Bronchial epithelial cell (primary cell): ENCODE results near the gene KLK3. TPM values are rescaled to one million over a fixed set of nuclear protein-coding genes. Genes with fewer than 3 reads are reported as not detected.

ENCODE experiments used
- DNase-seq: peaks from one replicate; pipeline ENCODE4 v3.0.0-alpha.2; 2010; ENCODE audit warnings: low read depth
- FAIRE-seq: peaks from 2 replicates; lab custom pipeline; 2011; peaks lifted over from hg19 to GRCh38; lab: Jason Lieb, UNC
- H3K27me3 ChIP-seq: 2 replicates; pipeline ENCODE4 v1.5.1; 2011; ENCODE audit warnings: low read length; ENCODE audit not compliant: control insufficient read depth, insufficient read depth
- H3K36me3 ChIP-seq: 2 replicates; pipeline ENCODE4 v1.5.1; 2011; ENCODE audit warnings: low read length; ENCODE audit not compliant: control insufficient read depth, insufficient read depth
- H3K4me3 ChIP-seq: 2 replicates; pipeline ENCODE4 v1.5.1; 2011; ENCODE audit warnings: mild to moderate bottlenecking, low read depth, low read length, control low read depth
- total RNA-seq: library from RNA; depleted of rRNA; stranded (reverse); fragments of >200 nt; gene quantifications from 2 replicates; pipeline ENCODE4 v1.2.1, GENCODE V29; 2014
- TF ChIP-seq, protein P1 (sequence below): IDR thresholded peaks from 2 replicates; pipeline ENCODE4 v1.5.1; 2011; ENCODE audit warnings: mild to moderate bottlenecking, moderate library complexity, low read length, control low read depth, inconsistent platforms; ENCODE audit not compliant: insufficient read depth, severe bottlenecking

KLK3 gene
- total RNA-seq, 1 donor from 2014 or later: not detected

DNA sequence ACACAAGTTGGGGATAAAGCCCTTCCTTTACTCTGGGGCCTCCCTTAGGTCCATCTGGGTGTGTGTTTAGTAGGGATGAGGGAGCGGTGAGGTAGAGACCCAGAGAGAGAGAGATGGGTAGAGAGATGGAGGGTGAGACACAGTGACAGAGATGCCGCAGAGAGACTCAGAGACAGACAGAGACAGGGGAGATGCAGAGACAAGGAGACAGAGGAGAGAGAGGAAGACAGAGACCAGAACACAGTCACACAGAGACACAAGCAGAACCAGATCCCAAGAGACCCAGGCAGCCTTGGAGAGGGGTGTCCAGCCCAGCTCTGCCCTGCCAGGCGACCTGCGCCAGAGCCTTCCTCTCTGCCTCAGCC is 33.5 kb upstream of the KLK3 start:
- Histone ChIP-seq H3K27me3 (peaks cover 9% of the 10 kb centered on the region), H3K36me3 (no peaks in the 10 kb centered on the region), H3K4me3 (no peak overlapping the region)
- FAIRE-seq (no peak), DNase-seq (no peak)
- TF ChIP-seq, protein P1, sequence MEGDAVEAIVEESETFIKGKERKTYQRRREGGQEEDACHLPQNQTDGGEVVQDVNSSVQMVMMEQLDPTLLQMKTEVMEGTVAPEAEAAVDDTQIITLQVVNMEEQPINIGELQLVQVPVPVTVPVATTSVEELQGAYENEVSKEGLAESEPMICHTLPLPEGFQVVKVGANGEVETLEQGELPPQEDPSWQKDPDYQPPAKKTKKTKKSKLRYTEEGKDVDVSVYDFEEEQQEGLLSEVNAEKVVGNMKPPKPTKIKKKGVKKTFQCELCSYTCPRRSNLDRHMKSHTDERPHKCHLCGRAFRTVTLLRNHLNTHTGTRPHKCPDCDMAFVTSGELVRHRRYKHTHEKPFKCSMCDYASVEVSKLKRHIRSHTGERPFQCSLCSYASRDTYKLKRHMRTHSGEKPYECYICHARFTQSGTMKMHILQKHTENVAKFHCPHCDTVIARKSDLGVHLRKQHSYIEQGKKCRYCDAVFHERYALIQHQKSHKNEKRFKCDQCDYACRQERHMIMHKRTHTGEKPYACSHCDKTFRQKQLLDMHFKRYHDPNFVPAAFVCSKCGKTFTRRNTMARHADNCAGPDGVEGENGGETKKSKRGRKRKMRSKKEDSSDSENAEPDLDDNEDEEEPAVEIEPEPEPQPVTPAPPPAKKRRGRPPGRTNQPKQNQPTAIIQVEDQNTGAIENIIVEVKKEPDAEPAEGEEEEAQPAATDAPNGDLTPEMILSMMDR: no peak

DNA sequence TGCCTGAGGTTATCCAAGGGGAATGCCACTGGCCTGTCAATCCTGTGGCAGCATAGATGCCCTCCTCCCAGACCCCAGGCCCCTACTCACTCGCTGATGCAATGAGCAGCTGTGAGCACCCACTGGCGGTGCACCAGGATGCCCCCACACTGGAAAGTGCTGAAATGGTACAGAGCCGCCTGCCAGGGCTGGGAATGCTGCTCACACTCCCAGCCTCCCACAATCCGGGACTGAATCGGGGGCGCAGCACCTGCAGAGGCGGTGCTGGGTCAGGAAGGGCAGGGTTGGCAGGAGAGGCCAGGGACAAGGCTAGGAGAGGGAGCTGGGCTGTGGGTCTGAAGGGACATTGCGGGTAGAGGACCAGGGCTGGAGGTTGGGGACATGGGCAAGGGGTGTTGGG is 33.1 kb upstream of the KLK3 start:
- TF ChIP-seq, protein P1: no peak
- Histone ChIP-seq H3K36me3 (no peaks in the 10 kb centered on the region), H3K27me3 (peaks cover 9% of the 10 kb centered on the region), H3K4me3 (no peak overlapping the region)
- DNase-seq (no peak), FAIRE-seq (no peak)

DNA sequence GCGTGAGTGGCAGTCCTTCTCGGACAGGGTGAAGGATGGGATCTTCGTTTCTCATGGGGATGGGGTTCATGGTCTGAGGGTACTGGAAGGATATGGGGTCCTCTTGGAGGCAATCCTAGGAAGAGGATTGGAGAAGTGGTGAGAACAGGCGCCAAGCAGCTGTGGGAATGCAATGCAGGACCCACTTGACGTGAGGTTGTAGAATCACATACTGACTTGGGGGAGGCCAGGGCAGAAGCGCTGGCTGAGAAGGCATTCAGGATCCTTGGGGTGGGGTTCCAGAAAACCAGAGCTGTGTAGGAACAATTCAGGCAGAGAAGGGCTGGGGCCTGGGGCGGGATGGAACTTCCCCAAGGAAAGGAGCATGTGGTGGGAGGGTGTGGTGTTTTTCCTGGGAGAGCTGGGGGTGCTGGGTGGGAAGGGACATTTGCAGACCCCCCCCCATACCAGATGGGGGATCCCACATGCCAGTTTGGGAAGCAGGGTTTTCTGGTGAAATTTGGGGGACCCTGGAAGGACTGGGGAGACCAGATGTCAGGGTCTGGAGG is 32.0 kb upstream of the KLK3 start:
- TF ChIP-seq, protein P1: no peak
- no peak overlapping the region for H3K4me3 ChIP-seq
- DNase-seq (no peak), FAIRE-seq (no peak)
- no peaks in the 10 kb centered on the region for H3K36me3 ChIP-seq
- H3K27me3 ChIP-seq: peaks cover 9% of the 10 kb centered on the region

DNA sequence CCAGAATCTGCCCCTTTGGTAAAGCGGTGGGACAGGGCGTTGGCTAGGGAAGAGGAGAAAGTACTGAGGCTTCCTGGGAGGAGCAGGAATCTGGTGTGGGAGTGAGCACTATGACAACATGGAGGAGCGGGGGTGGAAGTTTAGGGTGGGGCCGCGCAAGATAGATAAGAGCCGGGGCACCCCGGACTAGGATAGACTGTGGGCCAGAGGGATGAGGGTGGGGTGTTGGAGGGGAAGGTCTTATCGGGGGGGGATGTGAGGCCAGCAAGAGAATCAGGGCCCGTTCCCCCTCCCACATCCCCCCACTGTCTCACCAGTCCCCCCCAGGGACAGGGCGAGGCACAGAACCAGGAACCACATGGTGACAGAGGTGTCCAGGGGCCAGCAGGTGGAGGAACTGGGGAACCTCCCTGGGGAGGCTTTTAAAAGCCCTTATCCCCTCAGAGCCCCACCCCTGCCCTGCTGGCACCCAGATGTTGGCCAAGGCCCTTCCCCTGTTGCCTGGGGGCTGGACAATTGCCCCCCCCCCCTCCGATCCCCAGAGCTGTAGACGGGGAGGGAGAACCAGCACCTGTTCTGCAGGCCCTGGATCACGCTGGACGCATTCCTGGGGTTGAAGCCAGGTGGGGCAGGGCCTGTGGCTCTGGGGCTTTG is 31.2 kb upstream of the KLK3 start, which contains the start of gene KLK1:
TSS of gene KLK1 (minus strand) at position 399 of the 654 bp plus-strand sequence. CDS start at position 360, 39 bp downstream.
- DNase-seq (no peak), FAIRE-seq (no peak)
- Histone ChIP-seq H3K4me3 (no peak within 1 kb of the TSS), H3K36me3 (no peaks in the 10 kb centered on the region), H3K27me3 (peaks cover 9% of the 10 kb centered on the region)
- TF ChIP-seq, protein P1: no peak

DNA sequence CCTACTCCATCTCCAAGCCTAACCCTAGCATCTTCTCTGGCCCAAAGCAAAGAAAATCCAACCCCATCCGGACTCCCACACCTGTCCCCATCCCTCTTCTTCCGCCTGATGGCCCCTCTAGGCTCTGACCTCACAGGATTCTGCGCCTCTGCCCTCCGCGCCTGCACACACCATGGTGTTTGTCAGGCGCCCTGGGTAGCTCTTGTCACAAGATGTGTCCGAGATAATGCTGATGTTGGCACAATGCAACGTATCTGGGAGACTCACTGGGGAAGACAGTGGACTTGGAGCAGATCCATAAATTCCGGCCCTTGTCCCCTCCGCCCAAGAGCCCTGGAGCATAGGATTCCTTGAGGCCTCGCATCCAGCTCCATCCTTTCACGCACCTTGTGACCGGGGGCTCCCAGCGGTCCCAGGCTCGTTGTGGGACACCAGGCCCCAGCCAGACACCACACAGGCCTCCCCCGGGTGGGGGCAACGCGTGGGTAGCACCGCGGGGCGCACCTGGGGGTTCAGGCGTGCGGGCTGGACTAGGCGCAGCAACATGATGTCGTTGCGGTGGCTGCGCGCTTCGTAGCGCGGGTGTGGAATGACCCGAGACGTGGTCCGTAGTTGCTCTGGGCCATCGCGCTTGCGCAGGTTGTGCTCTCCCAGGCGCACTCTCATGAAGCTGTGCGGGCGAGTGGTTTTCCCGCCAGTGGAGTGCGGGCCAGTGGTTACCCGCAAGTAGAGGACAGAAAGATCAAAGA is 28.0 kb upstream of the KLK3 start:
- Histone ChIP-seq H3K36me3 (no peaks in the 10 kb centered on the region), H3K4me3 (no peak overlapping the region), H3K27me3 (peaks cover 2% of the 10 kb centered on the region)
- FAIRE-seq (no peak), DNase-seq (no peak)
- TF ChIP-seq, protein P1: no peak
